HEK293T (cell line): ENCODE results near the gene SCUBE1.
"Not testable (repeated sequence)": the region's sequence is repeated elsewhere in the genome, so short reads cannot be mapped to it uniquely, and the experiment has no call there.

ENCODE experiments used
- CTCF ChIA-PET: fragments of 350-600 bp; formaldehyde crosslinking; extraction: SDS; loops from one replicate; lab custom pipeline; 2021; ENCODE audit warnings: antibody characterized with exemption, inconsistent platforms; lab: Yijun Ruan, JAX
- POLR2A ChIA-PET: fragments of 350-600 bp; formaldehyde crosslinking; extraction: SDS; loops from one replicate; lab custom pipeline; 2020; ENCODE audit warnings: antibody characterized with exemption, inconsistent platforms; lab: Yijun Ruan, JAX
- DNase-seq: peaks from one replicate; pipeline ENCODE4 v3.0.0; 2012; ENCODE audit warnings: mixed read lengths; ENCODE audit errors: extremely low spot score
- ARNT ChIP-seq: fragments of 450-650 bp; IDR thresholded peaks from 2 replicates; pipeline ENCODE4 v1.6.1; 2017; ENCODE audit warnings: mild to moderate bottlenecking
- BHLHE40 ChIP-seq: fragments of 450-650 bp; IDR thresholded peaks from 2 replicates; pipeline ENCODE4 v1.6.1; 2016; ENCODE audit warnings: mild to moderate bottlenecking, moderate library complexity, borderline replicate concordance
- CTBP1 ChIP-seq: fragments of 450-650 bp; IDR thresholded peaks from 2 replicates; pipeline ENCODE4 v1.6.1; 2016; ENCODE audit warnings: borderline replicate concordance
- ELF4 ChIP-seq: fragments of 450-650 bp; IDR thresholded peaks from 2 replicates; pipeline ENCODE4 v1.6.1; 2017; ENCODE audit warnings: antibody characterized with exemption
- FOXA1 ChIP-seq: fragments of 450-650 bp; IDR thresholded peaks from 2 replicates; pipeline ENCODE4 v1.6.1; 2016; ENCODE audit warnings: mild to moderate bottlenecking
- FOXK2 ChIP-seq: fragments of 450-650 bp; IDR thresholded peaks from 2 replicates; pipeline ENCODE4 v1.6.1; 2016; ENCODE audit warnings: mild to moderate bottlenecking
- FOXM1 ChIP-seq: fragments of 450-650 bp; IDR thresholded peaks from 2 replicates; pipeline ENCODE4 v1.6.1; 2017; ENCODE audit warnings: mild to moderate bottlenecking, borderline replicate concordance
- HDGF ChIP-seq: fragments of 450-650 bp; IDR thresholded peaks from 2 replicates; pipeline ENCODE4 v1.6.1; 2017; ENCODE audit warnings: antibody characterized with exemption, borderline replicate concordance
- L3MBTL2 ChIP-seq: fragments of 450-650 bp; conservative IDR thresholded peaks from 2 replicates; pipeline ENCODE4 v1.6.1; 2016; ENCODE audit warnings: mild to moderate bottlenecking
- LEF1 ChIP-seq: fragments of 450-650 bp; IDR thresholded peaks from 2 replicates; pipeline ENCODE4 v1.6.1; 2017; ENCODE audit warnings: mild to moderate bottlenecking, borderline replicate concordance
- NFRKB ChIP-seq: fragments of 450-650 bp; IDR thresholded peaks from 2 replicates; pipeline ENCODE4 v1.6.1; 2016; ENCODE audit warnings: mild to moderate bottlenecking, moderate library complexity
- SP1 ChIP-seq: fragments of 450-650 bp; IDR thresholded peaks from 2 replicates; pipeline ENCODE4 v1.6.1; 2017
- SUZ12 ChIP-seq: fragments of 450-650 bp; IDR thresholded peaks from 2 replicates; pipeline ENCODE4 v1.6.1; 2016; ENCODE audit warnings: mild to moderate bottlenecking
- TARDBP ChIP-seq: fragments of 450-650 bp; IDR thresholded peaks from 2 replicates; pipeline ENCODE4 v1.6.1; 2016
- ZNF384 ChIP-seq: fragments of 450-650 bp; IDR thresholded peaks from 2 replicates; pipeline ENCODE4 v1.6.1; 2016
- TF ChIP-seq, protein P1 (sequence below): fragments of 450-650 bp; IDR thresholded peaks from 2 replicates; pipeline ENCODE4 v1.6.1; 2016

Gene SCUBE1

DNA sequence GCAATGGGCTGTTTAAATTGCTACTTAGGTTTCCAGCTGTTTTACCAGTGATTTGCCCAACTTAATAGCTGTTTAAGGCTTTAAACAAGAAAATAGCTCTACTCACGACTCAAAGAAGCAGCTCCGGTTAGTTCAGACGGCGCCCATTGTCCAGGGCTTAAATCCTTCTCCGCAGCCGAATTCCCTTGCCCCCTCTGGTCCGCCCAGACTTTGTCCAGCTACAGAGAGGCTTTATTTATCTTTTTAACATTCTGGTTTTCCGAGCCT is 20.9 kb upstream of the SCUBE1 start:
- TF ChIP-seq CTBP1 (no peak), LEF1 (no peak), HDGF (no peak), ZNF384 (no peak)
- ChIA-PET CTCF (interaction anchor here (0.6 to 0.7 kb wide), 3 partner anchors 17 to 727 kb away, joined by 3 to 5 read pairs (median 3); no protein-coding TSS in a partner anchor), POLR2A (no interaction called here)
- no peak for DNase-seq

DNA sequence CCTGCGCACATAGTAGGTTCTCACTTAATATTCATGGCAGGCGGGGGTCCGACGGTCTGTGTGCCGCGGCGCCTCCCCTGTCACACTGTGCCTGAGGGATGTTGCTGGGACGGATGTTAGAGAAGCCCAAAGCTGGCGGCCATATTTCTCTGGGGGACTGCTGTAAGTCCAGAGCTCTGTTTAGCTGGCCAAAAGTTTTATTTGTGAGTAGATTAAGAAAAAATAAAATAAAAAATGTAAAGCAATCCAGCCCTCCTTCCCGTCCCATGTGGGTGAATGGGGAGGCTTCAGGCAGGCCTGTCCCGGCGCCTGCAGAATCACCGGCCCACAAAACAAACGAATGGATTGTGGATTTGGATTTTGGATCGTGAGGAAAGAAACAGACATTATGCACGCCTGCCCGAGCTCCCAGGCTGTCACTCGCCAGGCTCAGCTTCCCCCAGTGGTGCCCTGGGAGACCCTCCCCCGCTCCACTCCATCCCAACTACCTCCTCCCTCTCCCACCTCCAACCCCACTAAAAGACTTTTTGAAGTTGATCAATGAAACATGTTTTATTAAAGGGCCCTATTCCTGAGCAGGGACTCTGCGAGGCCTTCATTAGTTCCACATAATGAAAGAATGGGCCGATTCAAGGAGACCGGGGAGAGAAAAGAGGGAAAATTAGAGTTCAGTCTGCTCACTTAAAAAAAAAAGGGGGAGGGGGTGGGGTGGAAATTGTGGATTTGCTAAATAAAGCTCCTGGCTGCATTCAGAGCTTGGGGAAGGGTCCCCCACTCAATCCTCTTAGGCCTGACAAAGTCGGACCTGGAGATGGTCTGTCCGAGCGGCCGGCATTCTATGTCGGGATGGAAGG is 20.4 kb upstream of the SCUBE1 start:
- ChIA-PET POLR2A (no interaction called here), CTCF (interaction anchor here (0.6 to 0.7 kb wide), 3 partner anchors 17 to 727 kb away, joined by 3 to 5 read pairs (median 3); no protein-coding TSS in a partner anchor)
- no peak for DNase-seq
- TF ChIP-seq SP1 (no peak), ELF4 (no peak), BHLHE40 (no peak), ZNF384 (no peak), LEF1 (no peak), L3MBTL2 (no peak), ARNT (no peak), FOXA1 (no peak)

DNA sequence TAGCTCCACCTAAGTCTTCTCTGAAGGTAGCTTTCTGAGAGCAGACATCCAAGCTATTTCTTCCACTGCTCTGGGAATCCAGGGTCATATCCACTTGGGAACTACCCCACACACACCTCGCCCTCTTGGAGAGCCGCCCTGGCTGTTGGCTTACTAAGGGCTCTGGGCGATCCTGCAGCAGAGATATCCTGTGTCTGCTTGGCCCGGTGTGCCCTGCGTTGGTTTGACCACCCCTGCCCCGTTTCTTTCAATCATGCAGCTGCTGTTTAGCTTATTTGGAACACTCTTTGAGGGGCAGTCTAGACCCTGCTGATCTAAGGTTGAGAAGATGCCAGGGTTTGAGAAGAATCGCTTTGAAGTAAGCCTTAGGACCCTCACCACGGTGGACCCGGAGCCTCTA is 17.4 kb upstream of the SCUBE1 start:
- ChIA-PET POLR2A (interaction anchor here (0.7 kb wide), 1 partner anchor 201 kb away, joined by 3 read pairs; no protein-coding TSS in a partner anchor), CTCF (interaction anchor here (1.7 kb wide), 1 partner anchor 14 kb away, joined by 10 read pairs; no protein-coding TSS in a partner anchor)
- TF ChIP-seq BHLHE40 (no peak), FOXK2 (no peak)
- TF ChIP-seq, protein P1, sequence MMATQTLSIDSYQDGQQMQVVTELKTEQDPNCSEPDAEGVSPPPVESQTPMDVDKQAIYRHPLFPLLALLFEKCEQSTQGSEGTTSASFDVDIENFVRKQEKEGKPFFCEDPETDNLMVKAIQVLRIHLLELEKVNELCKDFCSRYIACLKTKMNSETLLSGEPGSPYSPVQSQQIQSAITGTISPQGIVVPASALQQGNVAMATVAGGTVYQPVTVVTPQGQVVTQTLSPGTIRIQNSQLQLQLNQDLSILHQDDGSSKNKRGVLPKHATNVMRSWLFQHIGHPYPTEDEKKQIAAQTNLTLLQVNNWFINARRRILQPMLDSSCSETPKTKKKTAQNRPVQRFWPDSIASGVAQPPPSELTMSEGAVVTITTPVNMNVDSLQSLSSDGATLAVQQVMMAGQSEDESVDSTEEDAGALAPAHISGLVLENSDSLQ, result no peak
- no peak for DNase-seq

GRCh38 chr22:43356881-43357280 is 13.7 kb upstream of the SCUBE1 start:
- DNase-seq, result no peak
- TF ChIP-seq ZNF384 (no peak), ELF4 (no peak), SP1 (no peak), HDGF (no peak), L3MBTL2 (no peak), CTBP1 (no peak), FOXK2 (no peak), FOXA1 (no peak), FOXM1 (no peak), LEF1 (no peak), NFRKB (no peak), TARDBP (no peak), BHLHE40 (no peak), SUZ12 (no peak)
- TF ChIP-seq, protein P1, result no peak
- POLR2A ChIA-PET, result no interaction called here
- CTCF ChIA-PET, result interaction anchor here (0.6 to 2.0 kb wide), 3 partner anchors 11 to 84 kb away, joined by 3 to 11 read pairs (median 4); no protein-coding TSS in a partner anchor

DNA sequence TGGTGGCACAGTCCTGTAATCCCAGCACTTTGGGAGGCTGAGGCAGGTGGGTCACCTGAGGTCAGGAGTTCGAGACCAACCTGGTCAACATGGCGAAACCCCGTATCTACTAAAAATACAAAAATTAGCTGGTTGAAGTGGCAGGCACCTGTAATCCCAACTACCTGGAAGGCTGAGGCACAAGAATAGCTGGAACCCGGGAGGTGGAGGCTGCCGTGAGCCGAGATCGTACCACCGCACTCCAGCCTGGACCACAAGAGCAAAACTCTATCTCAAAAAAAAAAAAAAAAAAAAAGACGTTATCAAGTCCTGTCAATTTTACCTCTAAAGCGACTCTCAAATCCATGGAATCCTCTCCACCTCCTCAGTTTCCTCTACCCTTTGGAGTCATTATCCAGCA is 12.5 kb upstream of the SCUBE1 start:
- DNase-seq, POLR2A ChIA-PET, CTCF ChIA-PET: not testable (repeated sequence)

- no peak for DNase-seq
- TF ChIP-seq, protein P1, result no peak
- TF ChIP-seq ZNF384 (no peak), FOXK2 (no peak), HDGF (no peak), FOXA1 (no peak), BHLHE40 (no peak), LEF1 (no peak), ARNT (no peak), NFRKB (no peak), FOXM1 (no peak)
- ChIA-PET POLR2A (interaction anchor here (1.5 kb wide), 1 partner anchor 164 kb away, joined by 4 read pairs; no protein-coding TSS in a partner anchor), CTCF (interaction anchor here (1.1 kb wide), 2 partner anchors 78 to 82 kb away, joined by 3 to 5 read pairs; no protein-coding TSS in a partner anchor)
Measured at GRCh38 chr22:43351966-43352345, 8.8 kb upstream of the SCUBE1 start.

GRCh38 chr22:43349636-43350035 is 6.5 kb upstream of the SCUBE1 start:
- TF ChIP-seq NFRKB (no peak), TARDBP (no peak), BHLHE40 (no peak), L3MBTL2 (no peak), ZNF384 (no peak), SUZ12 (no peak), FOXA1 (no peak), FOXK2 (no peak), LEF1 (no peak), ELF4 (no peak), HDGF (no peak), SP1 (no peak), ARNT (no peak), CTBP1 (no peak)
- TF ChIP-seq, protein P1, result no peak
- CTCF ChIA-PET, result interaction anchor here (1.8 kb wide), 1 partner anchor 76 kb away, joined by 13 read pairs; no protein-coding TSS in a partner anchor
- POLR2A ChIA-PET, result no interaction called here
- DNase-seq, result no peak
